Stimulated activated CD4-positive, alpha-beta T cell treated with anti-CD3 and anti-CD28 coated beads, Interleukin-4, amount 100 ng/mL, for 48 hours (primary cell): ENCODE data around the gene BRICD5.

Source experiments
- DNase-seq, 2 donors: peaks; one replicate each; pipeline ENCODE4 v3.0.0-alpha.2; 2020; ENCODE audit warnings: low read depth in 2 of 2

BRICD5 gene

DNA sequence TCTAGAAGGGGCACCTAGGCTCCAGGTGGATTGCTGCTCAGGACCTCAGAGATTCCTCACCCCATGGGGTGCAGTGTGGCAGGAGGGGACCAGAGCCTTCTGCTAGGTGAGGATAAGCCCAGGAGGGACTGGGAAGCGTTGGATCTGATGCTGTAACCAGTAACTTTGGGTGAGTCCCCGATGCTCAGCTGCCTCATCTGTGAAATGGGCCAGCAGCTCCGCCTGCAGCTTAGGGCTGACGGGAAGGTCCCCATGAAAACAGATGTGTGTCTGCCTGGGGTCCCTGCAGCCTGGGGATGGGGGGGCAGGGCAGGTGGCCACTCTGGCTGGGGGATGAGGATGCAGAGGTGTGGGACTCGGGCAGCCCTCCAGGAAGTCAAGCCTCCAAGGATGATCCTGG, 11.6 kb downstream of the BRICD5 start:
- no peak for DNase-seq

GRCh38 chr16:2198283-2198682, 12.4 kb downstream of the BRICD5 start:
- DNase-seq = no peak

- no peak for DNase-seq
Measured at GRCh38 chr16:2197765-2198164, 12.9 kb downstream of the BRICD5 start.

DNA sequence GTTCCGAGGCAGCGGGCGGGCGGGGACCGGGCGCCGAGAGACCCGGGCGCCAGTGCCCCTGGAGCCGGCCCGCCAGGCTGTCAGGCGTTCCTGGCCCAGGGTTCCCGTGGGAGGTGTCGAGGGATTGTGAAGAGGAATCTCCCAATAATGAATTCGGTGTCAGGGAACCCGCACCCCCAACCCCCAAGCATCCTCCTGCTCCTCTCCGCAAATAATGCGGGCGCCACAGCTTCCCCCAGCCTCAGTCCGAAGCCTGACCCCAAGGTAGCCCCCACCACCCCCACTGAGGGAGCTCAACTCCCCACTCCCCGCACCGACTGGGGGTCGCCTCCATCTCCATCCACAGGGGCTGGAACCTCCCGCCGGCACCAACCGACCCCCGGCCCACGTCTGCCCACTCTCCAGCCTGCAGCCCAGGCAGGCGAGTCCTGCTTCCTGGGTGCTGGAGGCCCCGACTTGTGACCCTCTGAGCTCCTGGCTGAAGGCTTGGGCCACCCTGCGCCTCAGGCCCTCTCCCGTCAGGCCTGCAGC, 13.6 kb downstream of the BRICD5 start:
- no peak for DNase-seq

DNA sequence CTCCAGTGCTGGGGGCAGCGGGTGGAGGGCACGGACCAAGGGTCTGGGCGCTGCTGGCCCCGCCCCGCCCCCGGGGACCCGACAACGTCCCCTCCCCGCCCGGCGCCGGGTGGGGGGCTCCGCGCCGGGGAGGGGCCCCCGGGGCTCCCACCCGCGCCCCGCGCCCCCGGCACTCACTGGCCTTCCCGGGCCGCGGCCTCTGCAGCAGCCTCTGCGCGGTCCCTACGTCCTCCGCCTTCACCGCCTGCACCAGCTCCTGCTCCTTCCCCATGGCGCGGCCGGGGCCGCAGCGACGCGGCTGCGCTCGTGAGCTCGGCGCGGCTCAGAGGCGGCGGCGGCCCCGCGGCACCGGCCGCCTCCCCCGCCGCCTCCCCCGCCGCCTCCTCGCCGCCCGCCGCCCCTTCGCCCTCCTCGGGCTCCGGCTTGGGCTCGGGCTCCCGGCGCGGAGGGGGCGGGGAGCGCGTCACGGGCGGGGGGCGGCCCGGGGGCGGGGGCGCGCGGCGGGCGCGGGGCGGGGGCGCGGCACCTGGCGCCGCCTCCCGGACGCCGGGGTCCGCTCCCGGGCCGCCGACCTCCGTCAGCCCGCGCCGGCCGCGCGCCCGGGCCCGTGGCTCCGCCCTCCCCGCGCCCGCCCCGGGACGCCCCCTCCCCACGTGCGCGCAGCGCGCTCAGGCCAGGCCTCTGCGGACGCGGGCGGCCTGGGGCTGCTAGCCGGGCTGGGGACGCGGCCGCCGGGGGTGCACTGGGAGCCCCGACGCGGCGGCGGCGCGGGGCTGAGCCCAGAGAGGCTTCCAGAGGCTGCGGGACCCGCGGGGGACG, 14.3 kb downstream of the BRICD5 start, which contains the start of gene CASKIN1:
Gene CASKIN1 (minus strand): TSS at position 444 of the 819 bp plus-strand sequence. CDS start 173 bp downstream, at position 271.
- DNase-seq = no peak

DNA sequence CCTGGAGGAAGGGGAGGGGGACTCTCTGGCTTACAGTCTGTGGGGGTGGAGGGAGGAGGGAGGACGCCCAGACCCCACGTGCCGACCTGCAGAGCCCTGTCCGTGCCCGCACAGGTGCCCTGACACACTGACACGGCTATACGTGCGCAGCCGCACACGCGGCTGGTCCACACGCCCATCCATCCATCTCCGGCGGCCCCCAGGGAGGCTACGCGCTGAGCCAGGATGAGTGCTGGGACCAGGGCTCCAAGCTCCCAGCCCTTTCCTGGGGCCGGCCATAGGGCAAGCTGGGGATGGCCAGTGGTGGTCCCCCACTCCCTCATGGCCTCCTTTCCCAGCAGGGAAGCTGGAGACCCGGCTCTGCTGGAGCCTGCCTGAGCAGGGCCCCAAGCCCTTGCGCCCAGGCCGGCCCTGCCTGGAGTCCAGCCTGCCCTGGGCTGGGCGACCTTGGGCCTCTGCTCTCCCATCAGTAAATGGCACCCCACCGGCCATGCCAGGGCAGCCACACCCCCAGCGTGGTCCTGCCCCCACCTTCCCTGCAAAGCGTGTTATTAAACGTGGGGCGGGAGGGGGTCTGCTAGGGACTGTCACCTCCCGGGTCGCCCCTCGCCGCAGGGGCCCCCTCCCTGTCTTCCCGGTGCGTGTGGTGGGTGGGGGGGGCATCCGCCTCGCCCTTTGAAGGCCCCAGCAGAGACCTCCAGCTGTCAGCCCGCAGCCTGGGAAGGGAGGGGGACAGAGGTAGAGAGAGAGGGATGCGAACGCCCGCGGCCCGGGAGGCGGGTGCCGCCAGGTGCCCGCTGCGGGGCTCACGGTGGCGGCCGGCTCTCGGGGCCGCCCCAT, 15.1 kb downstream of the BRICD5 start:
- DNase-seq = no peak

DNA sequence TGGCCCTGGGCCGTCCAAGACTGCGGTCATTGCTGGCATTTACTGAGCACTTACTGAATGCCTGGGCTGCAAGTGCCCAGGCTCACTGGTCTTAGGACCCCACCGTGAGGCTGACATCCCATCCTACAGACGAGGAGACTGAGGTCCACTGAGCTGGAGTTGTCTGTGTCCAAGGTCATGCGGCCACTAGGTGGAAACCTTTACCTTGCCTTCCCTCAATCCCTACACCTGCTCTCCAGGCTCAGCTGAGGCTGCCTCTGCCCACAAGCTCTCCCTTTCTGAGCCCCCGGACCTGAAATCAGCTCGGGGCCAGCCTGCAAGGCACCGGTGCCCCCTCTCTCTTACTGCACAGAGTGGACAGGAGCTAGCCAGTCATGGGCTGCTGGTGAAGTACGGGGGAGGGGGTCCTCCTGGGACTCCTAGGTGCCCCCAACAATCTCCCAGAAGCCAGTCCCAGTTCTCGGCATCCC, 15.8 kb downstream of the BRICD5 start:
- no peak for DNase-seq

- DNase-seq = no peak
Measured at GRCh38 chr16:2194166-2194834, 16.4 kb downstream of the BRICD5 start.

- DNase-seq = no peak
Measured at GRCh38 chr16:2191446-2191706, 19.3 kb downstream of the BRICD5 start.

DNA sequence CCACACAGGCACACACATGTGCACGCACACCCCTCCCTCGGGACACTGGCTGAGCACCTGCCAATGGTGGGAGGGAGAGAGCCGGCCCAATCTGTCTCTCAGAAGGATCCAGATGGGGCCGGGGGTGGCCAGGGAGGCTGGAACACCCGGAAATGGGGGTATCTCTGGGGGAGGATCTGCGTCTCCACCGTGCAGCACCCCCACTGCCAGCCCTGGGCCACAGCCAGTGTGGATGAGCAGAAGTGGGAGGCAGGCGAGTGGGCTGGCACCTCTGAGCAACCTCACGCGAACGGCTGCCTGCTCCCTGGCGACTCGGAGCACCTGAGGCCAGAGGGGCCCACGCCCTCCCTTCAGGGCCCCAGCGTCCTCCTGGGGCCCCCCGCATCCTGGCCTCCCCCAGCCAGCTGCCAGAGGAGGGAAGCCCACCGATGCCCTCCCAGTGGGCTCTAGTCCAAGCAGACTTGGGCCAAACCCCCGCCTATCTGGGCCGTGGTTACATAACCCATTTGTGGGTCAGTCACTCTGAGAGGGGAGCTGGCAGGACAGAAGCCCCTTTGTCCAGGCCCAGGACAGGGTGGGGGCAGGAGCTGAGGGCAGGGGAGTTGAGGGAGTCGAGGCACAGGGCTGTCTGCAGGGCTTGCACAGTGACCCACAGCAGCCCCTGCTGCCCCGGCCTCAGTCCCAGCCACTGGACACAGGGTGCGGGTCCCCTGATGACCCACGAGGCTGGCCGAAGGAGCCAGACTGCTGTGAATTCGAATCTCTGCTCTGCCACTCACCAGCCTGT, 19.8 kb downstream of the BRICD5 start:
- DNase-seq = no peak

GRCh38 chr16:2190002-2190658, 20.5 kb downstream of the BRICD5 start:
- DNase-seq = no peak

DNA sequence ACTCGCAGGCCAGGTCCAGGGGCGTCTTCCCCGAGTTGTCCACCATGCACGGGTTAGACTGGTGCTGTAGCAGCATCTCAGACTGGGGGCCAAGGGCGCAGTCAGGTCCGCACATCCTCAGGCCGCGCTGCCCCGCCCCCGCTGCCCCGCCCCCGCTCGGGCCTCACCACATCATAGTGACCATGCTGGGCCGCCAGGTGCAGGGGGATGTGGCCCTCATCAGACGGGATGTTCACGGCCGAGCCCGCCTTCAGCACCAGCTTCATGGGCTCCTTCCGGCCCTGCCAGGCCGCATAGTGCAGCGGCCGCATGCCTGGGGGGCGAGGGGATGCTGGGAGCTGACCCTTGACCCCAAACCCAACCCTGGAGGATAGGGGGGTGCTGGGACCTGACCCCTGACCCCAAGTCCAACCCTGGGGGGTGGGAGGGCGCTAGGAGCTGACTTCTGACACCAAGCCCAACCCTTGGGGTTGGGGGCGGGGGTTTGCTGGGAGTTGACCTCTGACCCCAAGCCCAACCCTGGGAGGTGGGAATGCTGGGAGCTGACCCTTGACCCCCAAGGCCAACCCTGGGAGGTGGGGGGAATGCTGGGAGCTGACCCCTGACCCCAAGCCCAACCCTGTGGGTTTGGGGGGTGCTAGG, 21.3 kb downstream of the BRICD5 start:
- no peak for DNase-seq

DNA sequence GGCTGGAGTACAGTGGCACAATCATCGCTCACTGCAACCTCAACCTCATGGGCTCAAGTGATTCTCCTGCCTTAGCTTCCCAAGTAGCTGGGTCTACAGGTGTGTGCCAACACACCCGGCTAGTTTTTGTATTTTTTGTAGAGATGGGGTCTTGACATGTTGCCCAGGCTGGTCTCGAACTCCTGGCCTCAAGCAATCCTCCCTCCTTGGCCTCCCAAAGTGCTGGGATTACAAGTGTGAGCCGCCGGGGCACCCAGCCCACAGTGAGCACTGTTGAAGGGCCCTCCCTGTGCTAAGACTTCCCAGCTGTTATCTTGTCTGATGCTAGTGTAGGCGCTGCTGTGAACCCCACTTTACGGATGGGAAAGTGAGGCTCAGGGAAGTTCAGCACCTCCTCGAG, 22.3 kb downstream of the BRICD5 start:
- no peak for DNase-seq

DNA sequence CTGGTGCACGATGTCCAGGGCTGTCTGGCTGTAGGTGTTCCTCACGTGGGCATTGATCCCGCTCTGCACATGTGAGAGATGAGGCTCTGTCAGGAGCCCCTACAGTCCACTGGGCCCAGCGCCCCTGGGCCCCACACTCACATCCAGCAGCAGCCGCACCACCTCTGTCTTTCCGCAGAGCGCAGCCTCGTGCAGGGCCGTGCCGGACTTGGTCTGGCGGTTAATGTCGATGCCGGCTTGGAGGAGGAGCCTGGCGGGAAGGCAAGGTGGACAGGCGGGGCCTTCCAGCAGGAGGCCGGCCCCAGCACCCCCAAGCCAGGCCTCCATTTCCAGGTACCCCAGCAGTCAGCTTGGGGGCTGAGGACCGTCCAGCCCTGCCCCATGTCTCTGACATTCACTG, 23.5 kb downstream of the BRICD5 start:
- no peak for DNase-seq

DNA sequence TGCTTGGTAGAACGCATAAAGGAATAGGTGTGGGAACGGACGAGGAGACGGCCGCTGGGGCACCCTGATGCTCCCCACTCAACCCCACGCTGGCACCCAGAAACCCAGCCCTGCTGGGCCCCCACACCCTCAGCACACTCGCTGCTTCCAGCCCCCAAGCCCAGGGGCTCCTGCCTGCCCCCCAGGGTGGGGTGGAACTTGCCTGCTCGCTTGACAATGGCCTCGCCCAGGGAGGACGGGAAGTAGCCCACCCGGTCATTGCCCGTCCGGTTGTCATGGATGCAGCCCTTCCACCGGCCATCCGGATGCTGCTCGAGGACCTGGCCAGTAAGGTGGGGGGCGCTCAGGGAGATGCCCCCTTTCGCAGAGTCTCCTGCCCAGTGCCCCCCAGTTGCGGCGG, 24.2 kb downstream of the BRICD5 start:
- DNase-seq = no peak

DNA sequence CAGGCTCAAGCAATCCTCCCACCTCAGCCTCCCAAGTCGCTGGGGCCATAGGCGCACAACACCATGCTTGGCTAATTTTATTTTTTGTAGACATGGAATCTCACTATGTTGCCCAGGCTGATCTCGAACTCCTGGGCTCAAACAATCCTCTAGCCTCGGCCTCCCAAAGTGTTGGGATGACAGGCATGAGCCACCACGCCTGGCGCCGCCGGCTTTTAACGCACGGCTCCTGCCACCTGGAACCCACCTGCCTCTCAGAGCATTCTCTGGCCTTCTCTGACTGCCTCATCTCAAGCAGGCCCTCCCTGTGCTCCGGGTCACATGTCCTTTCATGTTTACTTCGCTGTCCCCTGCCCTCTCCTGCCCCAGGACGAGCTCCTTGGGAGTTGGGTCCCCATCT, 24.6 kb downstream of the BRICD5 start:
- DNase-seq = no peak

DNA sequence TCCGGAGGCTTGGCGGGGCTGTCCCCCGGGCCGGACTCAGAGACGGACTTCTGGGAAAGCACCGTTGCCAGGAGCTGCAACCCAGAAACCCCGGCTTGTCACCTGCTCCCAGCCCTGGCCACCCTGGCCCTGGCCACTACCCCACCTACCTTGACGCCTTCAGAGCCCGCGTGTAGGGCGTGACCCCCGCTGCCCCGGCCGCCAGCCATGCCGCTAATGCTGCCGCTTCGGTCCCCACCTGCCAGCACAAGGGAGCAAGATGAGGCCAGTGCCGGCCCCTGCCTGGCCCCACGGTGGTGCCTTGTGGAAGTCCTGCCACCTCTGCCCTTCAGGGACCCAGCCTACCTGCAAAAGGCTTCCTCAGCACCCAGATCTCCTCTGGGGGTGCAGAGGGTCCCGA, 25.7 kb downstream of the BRICD5 start:
- DNase-seq = no peak

GRCh38 chr16:2184346-2184745, 26.3 kb downstream of the BRICD5 start:
- DNase-seq = no peak

- no peak for DNase-seq
Measured at GRCh38 chr16:2183671-2184070, 27.0 kb downstream of the BRICD5 start.

- DNase-seq = no peak
Measured at GRCh38 chr16:2181952-2182351, 28.7 kb downstream of the BRICD5 start.
